Activated CD4-positive, alpha-beta memory T cell treated with anti-CD3 and anti-CD28 coated beads, Interleukin-2, amount 10 ng/mL, durations not matched to agents 7 days and 5 days (primary cell): ENCODE results near the gene MFAP4. TPM values are rescaled to one million over a fixed set of nuclear protein-coding genes. Genes with fewer than 3 reads are reported as not detected.
A peak's percentile ranks its signal among the peaks of the same experiment; 100 is the strongest.

Source experiments
- CTCF ChIA-PET: fragments of 350-600 bp; sonication (Branson Sonifier 250); formaldehyde crosslinking; loops from one replicate; lab custom pipeline; 2021; ENCODE audit warnings: antibody characterized with exemption, inconsistent platforms; lab: Charles Lee
- POLR2A ChIA-PET: fragments of 350-600 bp; sonication (Branson Sonifier 250); formaldehyde crosslinking; loops from one replicate; lab custom pipeline; 2021; ENCODE audit warnings: antibody characterized with exemption; lab: Charles Lee
- DNase-seq: peaks from one replicate; pipeline ENCODE4 v3.0.0-alpha.2; 2020
- H3K27ac Mint-ChIP-seq: one replicate; pipeline ENCODE4 v1.8.0; 2021; ENCODE audit warnings: mild to moderate bottlenecking, mixed read lengths
- H3K27me3 Mint-ChIP-seq: one replicate; pipeline ENCODE4 v1.8.0; 2021; ENCODE audit warnings: mixed read lengths
- H3K36me3 Mint-ChIP-seq: one replicate; pipeline ENCODE4 v1.8.0; 2021; ENCODE audit warnings: low read depth, mixed read lengths
- H3K4me1 Mint-ChIP-seq: one replicate; pipeline ENCODE4 v1.8.0; 2021; ENCODE audit warnings: mixed read lengths
- H3K4me3 Mint-ChIP-seq: one replicate; pipeline ENCODE4 v1.8.0; 2021; ENCODE audit warnings: mild to moderate bottlenecking, mixed read lengths
- H3K9me3 Mint-ChIP-seq: one replicate; pipeline ENCODE4 v1.8.0; 2021; ENCODE audit warnings: mixed read lengths
- total RNA-seq, 2 experiments: library from RNA; stranded (reverse); gene quantifications; one replicate each; pipeline ENCODE4 v1.2.3, GENCODE V29; 2021

MFAP4 gene
- total RNA-seq, 2 experiments from 2014 or later: not detected

DNA sequence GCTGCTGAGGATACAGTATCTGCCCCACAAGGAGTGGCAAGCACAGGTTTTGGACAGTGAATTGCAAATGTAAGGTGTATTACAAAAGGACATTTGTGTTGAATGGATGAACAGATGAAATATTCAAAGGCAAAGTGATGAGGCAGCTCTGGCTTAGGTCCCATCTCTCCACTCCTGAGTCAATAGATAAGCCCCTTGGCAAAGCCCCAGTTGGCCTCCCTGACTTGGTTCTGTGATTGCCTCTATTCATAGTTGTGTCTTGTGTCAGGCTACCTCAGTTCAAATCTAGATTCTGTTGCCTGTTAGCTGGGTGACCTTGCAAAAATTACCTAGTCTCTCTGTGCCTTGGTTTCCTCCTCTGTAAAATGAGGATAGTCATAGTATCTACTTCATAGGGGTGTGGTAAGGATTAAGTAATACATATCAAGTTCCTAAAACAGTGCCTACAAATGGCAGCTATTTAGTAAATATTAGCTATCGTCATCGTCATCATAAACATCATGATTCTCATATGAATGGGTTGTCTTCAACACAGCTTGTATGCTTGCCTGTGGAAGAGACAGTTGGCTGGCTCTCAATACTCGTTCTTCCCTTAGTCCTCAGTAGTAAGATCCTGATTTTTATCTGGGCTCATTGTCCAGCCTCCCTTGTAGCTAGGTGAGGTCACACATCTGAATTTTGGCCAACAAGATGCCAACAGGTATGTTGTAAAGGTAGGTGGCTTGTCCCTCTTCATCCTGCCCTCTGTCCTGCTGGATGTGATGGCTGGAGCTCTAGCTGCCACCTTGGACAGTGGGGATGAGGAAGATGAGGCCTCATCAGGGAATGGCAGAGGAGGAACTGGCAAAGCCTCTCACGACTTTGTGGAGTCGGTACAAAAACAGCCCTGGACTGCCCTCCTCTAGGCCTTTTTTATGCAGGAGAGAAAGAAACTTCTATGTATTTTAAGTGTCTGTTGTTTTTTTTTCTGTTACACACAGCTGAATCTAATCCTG, 2.1 kb upstream of the MFAP4 start:
- peaks cover 10% of the 10 kb centered on the region for H3K36me3 Mint-ChIP-seq
- H3K4me3 Mint-ChIP-seq: no peak overlapping the region
- H3K27me3 Mint-ChIP-seq: peaks cover 21% of the 10 kb centered on the region
- H3K9me3 Mint-ChIP-seq: no peaks in the 10 kb centered on the region
- no peak overlapping the region for H3K27ac Mint-ChIP-seq
- ChIA-PET CTCF (interaction anchor here (1.6 to 1.9 kb wide), 2 partner anchors 11 to 26 kb away, joined by 5 to 6 read pairs; partner anchors contain the start of genes B9D1 and MAPK7), POLR2A (no interaction called here)
- no peak for DNase-seq
- peaks cover 1% of the 10 kb centered on the region for H3K4me1 Mint-ChIP-seq

DNA sequence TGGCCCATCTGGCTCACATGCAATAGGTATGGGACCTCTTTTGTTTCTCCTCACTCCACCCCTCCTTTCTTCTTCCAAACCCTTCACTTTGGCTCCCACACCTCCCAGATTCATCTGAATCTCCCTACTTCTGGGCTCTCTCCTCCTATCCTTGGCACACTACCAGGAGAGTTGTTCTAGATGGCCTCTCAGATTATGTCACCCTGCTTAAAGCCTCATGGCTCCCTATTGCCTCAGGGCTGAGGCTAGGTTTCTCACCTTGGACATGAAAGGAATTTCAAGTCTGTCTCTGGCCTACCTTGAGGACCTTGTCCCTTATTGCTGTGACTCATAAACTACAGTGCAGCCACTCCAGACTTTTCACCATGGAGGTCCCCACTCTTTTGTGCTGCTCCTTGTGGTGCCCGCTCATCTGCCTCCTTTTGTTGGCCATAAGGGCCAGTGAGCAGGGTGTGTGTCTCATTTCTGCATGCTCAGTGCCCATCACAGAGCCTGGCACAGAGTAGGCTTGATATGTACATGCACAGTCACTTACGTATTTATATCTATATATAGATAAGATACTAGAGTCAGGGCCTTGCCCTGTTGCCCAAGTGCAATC, 1.0 kb upstream of the MFAP4 start:
- H3K4me3 Mint-ChIP-seq: no peak overlapping the region
- H3K4me1 Mint-ChIP-seq: peaks cover 1% of the 10 kb centered on the region
- DNase-seq: no peak
- no peak overlapping the region for H3K27ac Mint-ChIP-seq
- peaks cover 14% of the 10 kb centered on the region for H3K36me3 Mint-ChIP-seq
- CTCF ChIA-PET: interaction anchor here (1.6 kb wide), 1 partner anchor 10 kb away, joined by 5 read pairs; the partner anchor contains the start of gene MAPK7
- H3K27me3 Mint-ChIP-seq: peaks cover 13% of the 10 kb centered on the region
- POLR2A ChIA-PET: no interaction called here
- H3K9me3 Mint-ChIP-seq: no peaks in the 10 kb centered on the region

DNA sequence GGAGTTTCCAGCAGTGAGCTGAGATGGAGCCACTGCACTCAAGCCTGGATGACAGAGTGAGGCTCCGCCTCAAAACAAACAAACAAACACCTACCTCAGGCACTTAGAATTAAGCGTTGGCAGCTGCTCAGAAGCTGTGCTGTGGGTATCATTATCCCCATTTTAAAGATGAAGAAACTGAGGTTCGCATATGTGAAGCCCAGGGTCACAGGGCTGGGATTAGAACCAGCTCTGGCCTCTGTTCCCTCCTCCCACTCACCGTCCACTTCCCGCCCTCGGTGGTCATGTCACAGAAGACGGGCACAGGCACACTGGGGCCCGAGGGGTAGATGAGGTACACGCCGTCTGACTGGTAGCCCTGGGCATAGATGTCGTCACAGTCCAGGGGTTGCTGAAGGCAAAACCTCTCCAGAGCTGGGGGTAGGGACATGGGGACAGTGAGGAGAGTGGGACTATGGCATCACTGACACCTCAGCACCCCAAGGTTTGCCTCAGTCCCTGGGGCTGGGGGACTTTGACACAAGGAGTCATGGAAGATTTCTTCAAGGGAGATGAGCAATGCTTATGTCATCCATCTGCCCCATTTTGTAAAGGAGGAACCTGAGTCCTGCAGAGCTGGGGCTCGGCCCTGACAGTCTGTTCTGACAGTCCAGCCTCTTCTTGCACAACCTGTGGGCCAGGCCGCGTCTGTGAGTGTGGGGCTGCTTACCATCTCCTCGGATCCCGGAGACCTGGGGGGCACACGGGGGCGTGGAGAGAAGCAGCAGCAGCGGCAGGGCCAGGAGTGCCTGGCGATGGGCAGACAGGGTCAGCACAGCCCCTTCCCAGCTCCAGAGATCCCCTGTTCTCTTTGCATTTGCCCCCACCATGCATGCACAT, 700 bp downstream of the MFAP4 start:
- no peak for DNase-seq
- CTCF ChIA-PET: interaction anchor here (0.6 to 1.3 kb wide), 3 partner anchors 8 to 24 kb away, joined by 3 to 5 read pairs (median 3); partner anchors contain the start of genes B9D1 and MAPK7
- H3K36me3 Mint-ChIP-seq: peaks cover 23% of the 10 kb centered on the region
- peaks cover 1% of the 10 kb centered on the region for H3K4me1 Mint-ChIP-seq
- H3K27ac Mint-ChIP-seq: no peak overlapping the region
- POLR2A ChIA-PET: interaction anchor here (0.9 to 1.4 kb wide), 2 partner anchors 8 to 19 kb away, joined by 3 to 6 read pairs; partner anchors contain the start of gene MAPK7
- H3K4me3 Mint-ChIP-seq: no peak overlapping the region
- peaks cover 8% of the 10 kb centered on the region for H3K27me3 Mint-ChIP-seq
- H3K9me3 Mint-ChIP-seq: no peaks in the 10 kb centered on the region

DNA sequence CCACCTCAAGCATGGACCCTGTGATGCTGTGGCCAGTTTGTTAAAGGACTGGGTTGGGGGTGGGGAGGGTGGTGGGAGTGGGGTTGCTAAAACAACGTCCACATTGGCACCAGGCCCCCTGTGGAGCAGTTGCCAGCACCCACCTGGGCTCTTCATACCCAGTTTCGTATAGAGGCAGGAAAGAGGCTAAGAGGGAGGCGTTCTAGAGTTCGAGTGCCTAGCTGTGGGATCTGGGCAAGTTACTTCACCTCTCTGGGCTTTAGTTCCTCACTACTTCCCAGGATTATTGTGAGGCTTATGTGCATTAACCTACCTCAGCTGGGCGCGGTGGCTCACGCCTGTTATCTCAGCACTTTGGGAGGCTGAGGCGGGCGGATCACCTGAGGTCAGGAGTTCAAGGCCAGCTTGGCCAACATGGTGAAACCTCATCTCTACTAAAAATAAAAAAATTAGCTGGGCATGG, 1.4 kb downstream of the MFAP4 start:
- CTCF ChIA-PET: interaction anchor here (1.3 kb wide), 1 partner anchor 23 kb away, joined by 5 read pairs; the partner anchor contains the start of gene B9D1

DNA sequence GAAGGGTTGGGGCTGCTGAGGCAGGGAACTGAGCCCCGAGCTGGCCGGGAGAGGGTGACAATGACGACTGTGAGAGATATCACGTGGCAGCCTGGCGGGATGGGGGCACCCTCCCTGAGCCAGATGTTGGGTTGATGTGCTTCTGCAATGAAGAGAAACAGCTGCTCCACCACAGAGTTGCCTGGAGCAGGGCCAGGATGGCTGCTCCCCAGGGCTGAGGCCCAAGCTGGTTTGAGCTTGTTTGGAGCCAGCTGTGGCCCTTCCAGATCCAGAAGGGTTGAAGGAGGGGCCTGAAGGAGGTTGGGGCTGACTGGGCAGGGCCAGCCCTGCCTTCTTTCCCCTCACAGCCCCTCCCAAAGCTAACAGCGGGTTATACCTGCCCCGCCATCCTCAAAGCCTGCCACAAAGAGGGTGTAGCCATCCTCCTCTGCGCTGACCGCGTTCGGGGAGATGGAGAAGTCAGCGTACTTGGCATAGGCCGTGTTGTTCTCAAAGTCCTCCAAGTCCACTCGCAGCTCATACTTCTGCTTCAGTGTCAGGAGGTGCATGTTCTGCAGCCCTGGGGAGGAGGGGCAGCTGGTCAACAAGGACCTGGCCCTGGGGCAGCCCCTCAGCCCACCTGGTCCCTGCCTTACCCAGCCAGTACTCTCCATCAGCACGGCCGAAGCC, 2.1 kb downstream of the MFAP4 start:
- Mint-ChIP-seq H3K27me3 (peaks cover 8% of the 10 kb centered on the region), H3K27ac (no peak overlapping the region), H3K9me3 (no peaks in the 10 kb centered on the region), H3K4me3 (no peak overlapping the region), H3K4me1 (peaks cover 1% of the 10 kb centered on the region), H3K36me3 (peaks cover 36% of the 10 kb centered on the region)
- CTCF ChIA-PET: interaction anchor here (1.1 to 1.3 kb wide), 3 partner anchors 20 to 63 kb away, joined by 3 to 5 read pairs (median 3); partner anchors contain the start of gene B9D1
- DNase-seq: no peak
- POLR2A ChIA-PET: no interaction called here

More for the DNA sequence above, 1.4 kb downstream of the MFAP4 start:
- Mint-ChIP-seq H3K27me3 (peaks cover 8% of the 10 kb centered on the region), H3K36me3 (peaks cover 31% of the 10 kb centered on the region), H3K4me3 (no peak overlapping the region), H3K4me1 (peaks cover 1% of the 10 kb centered on the region), H3K9me3 (no peaks in the 10 kb centered on the region), H3K27ac (no peak overlapping the region)
- POLR2A ChIA-PET: interaction anchor here (0.9 kb wide), 1 partner anchor 20 kb away, joined by 3 read pairs; no protein-coding TSS in a partner anchor
- no peak for DNase-seq

DNA sequence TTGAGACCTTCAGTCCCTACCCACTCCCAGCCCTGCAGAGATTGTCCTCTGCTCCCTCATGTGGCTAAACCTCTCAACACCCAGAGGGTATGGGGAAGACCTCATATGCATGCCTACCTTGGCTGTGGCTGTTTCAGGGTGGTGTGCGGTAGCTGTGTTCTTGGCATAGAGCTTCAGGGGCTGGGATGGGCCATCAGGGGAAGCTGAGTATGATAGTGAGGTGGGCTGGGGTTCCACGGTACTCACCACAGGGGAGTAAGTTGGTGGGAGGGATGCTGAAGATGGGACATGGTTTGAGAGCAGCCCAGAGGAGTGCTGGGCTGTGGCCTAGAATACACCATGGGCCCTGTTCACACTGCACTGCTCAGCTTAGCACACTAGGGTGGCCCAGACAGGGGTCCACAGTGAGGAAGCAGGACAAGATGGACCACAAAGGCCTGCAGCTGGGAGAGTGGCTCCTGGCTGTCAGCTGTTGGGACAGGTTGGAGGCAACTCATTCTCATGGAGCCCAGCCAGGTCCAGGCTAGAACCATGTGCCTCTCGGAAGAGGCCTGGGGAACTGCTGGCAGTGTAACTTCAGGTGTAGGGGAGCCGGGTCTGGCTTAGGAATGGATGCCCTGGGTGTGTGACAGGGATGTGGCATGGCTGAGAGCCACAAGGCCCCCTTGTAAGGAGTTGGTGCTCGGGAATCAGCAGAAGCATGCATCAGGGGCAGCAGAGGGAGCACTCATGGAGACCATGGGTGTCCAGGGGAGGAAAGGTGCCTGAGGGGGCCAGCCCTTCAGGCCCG, 3.1 kb downstream of the MFAP4 start:
- peaks cover 11% of the 10 kb centered on the region for H3K4me1 Mint-ChIP-seq
- no peak overlapping the region for H3K4me3 Mint-ChIP-seq
- ChIA-PET POLR2A (no interaction called here), CTCF (interaction anchor here (1.1 to 1.3 kb wide), 2 partner anchors 19 to 64 kb away, joined by 3 read pairs; no protein-coding TSS in a partner anchor)
- DNase-seq: no peak
- peaks cover 45% of the 10 kb centered on the region for H3K36me3 Mint-ChIP-seq
- peaks cover 2% of the 10 kb centered on the region for H3K27me3 Mint-ChIP-seq
- no peaks in the 10 kb centered on the region for H3K9me3 Mint-ChIP-seq
- no peak overlapping the region for H3K27ac Mint-ChIP-seq

DNA sequence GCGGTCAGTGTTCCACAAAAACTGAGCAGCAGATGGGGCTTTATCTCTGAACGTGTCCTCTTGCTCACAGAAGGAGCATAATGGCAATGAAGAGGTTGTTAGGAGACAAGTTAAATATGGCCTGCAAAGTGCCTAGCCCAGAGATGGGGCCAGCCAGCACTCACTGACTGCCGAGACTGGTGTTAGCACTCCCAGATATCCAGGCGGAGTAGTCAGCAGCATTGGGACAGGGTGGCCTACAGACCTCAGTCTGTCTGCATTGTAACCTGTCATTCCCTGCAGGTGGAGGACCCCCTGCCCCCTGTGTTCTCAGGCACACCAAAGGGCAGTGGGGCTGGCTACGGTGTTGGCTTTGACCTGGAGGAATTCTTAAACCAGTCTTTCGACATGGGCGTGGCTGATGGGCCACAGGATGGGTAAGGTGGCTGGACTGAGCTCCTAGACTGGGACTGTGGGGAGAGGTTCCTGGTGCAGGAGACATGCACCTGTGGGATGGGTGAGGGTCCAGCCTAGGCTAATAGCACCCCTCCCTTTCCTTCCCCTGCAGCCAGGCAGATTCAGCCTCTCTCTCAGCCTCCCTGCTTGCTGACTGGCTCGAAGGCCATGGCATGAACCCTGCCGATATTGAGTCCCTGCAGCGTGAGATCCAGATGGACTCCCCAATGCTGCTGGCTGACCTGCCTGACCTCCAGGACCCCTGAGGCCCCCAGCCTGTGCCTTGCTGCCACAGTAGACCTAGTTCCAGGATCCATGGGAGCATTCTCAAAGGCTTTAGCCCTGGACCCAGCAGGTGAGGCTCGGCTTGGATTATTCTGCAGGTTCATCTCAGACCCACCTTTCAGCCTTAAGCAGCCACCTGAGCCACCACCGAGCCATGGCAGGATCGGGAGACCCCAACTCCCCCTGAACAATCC, 4.2 kb downstream of the MFAP4 start:
- Mint-ChIP-seq H3K9me3 (no peaks in the 10 kb centered on the region), H3K4me3 (no peak overlapping the region), H3K4me1 (peaks cover 14% of the 10 kb centered on the region), H3K27me3 (no peaks in the 10 kb centered on the region), H3K27ac (no peak overlapping the region), H3K36me3 (peaks cover 45% of the 10 kb centered on the region)
- ChIA-PET POLR2A (no interaction called here), CTCF (interaction anchor here (1.1 kb wide), 1 partner anchor 20 kb away, joined by 3 read pairs; the partner anchor contains the start of gene B9D1)
- no peak for DNase-seq

DNA sequence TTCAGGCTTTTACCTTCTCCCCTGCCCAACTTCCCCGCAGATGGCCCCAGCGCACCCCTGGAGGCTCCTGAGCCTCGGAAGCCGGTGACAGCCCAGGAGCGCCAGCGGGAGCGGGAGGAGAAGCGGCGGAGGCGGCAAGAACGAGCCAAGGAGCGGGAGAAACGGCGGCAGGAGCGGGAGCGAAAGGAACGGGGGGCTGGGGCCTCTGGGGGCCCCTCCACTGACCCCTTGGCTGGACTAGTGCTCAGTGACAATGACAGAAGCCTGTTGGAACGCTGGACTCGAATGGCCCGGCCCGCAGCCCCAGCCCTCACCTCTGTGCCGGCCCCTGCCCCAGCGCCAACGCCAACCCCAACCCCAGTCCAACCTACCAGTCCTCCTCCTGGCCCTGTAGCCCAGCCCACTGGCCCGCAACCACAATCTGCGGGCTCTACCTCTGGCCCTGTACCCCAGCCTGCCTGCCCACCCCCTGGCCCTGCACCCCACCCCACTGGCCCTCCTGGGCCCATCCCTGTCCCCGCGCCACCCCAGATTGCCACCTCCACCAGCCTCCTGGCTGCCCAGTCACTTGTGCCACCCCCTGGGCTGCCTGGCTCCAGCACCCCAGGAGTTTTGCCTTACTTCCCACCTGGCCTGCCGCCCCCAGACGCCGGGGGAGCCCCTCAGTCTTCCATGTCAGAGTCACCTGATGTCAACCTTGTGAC, 5.1 kb downstream of the MFAP4 start:
- H3K4me3 Mint-ChIP-seq: no peak overlapping the region
- no peak for DNase-seq
- peaks cover 17% of the 10 kb centered on the region for H3K4me1 Mint-ChIP-seq
- H3K36me3 Mint-ChIP-seq: peaks cover 45% of the 10 kb centered on the region
- no peak overlapping the region for H3K27ac Mint-ChIP-seq
- ChIA-PET POLR2A (no interaction called here), CTCF (interaction anchor here (1.1 kb wide), 1 partner anchor 19 kb away, joined by 3 read pairs; the partner anchor contains the start of gene B9D1)
- no peaks in the 10 kb centered on the region for H3K27me3 Mint-ChIP-seq
- H3K9me3 Mint-ChIP-seq: no peaks in the 10 kb centered on the region

DNA sequence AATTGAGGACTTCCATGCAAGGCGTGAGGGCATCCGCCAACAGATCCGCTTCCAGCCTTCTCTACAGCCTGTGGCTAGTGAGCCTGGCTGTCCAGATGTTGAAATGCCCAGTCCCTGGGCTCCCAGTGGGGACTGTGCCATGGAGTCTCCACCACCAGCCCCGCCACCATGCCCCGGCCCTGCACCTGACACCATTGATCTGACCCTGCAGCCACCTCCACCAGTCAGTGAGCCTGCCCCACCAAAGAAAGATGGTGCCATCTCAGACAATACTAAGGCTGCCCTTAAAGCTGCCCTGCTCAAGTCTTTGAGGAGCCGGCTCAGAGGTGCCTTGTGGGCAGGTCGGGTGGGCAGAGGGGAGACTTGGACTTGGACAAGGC, 5.6 kb downstream of the MFAP4 start:
- Mint-ChIP-seq H3K36me3 (peaks cover 45% of the 10 kb centered on the region), H3K27ac (peak overlapping the region; percentile 5), H3K27me3 (no peaks in the 10 kb centered on the region), H3K9me3 (no peaks in the 10 kb centered on the region), H3K4me3 (no peak overlapping the region), H3K4me1 (peaks cover 20% of the 10 kb centered on the region)
- POLR2A ChIA-PET: no interaction called here
- DNase-seq: no peak
- CTCF ChIA-PET: interaction anchor here (2.4 kb wide), 1 partner anchor 12 kb away, joined by 5 read pairs; no protein-coding TSS in a partner anchor
